CD4-positive, alpha-beta T cell treated with Interleukin-6 at 100 ng/mL for 8 hours (primary cell): ENCODE results near the gene USE1.

ENCODE experiments used
- DNase-seq: peaks from one replicate; pipeline ENCODE4 v3.0.0-alpha.2; 2020; ENCODE audit warnings: mixed read lengths, low spot score

Gene USE1

DNA sequence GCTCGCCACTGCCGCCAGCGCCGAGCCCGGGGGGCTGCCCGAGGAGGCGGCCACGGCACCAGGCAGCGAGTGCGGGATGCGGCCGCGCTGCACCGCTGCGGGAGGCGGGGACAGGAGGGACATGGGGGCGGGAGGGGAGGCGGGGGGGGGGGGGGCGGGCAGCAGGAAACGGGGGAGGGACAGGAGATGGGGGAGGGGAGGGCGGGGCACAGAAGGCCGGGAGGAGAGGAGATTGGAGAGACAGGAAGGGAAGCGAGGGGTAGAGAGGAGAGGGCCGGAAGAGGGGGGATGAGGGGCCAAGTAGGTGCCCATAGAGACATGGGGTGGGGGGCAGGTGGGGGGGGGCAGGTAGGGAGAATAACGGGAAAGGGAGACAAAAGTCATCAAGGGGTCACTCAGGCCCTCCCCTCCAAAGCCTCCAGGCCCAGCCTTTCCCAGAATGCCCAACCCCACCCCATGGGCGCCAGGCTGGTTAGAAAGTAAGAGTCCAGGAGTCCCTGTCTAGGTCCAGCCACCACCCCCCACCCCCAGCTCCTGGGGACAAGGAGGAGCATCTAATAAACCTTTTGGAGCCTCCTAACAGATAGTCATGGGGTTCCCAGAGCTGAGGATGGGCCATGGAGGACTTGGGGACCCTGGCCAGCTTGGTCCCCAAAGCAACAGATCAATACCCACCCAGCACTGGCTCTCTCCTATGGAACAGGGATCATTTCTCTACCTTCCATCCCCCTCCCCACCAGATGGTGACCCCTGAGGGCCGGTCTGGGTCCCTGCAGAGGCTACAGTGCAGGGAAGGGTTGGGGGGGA is 21.0 kb downstream of the USE1 start:
- DNase-seq = peak; percentile 27

DNA sequence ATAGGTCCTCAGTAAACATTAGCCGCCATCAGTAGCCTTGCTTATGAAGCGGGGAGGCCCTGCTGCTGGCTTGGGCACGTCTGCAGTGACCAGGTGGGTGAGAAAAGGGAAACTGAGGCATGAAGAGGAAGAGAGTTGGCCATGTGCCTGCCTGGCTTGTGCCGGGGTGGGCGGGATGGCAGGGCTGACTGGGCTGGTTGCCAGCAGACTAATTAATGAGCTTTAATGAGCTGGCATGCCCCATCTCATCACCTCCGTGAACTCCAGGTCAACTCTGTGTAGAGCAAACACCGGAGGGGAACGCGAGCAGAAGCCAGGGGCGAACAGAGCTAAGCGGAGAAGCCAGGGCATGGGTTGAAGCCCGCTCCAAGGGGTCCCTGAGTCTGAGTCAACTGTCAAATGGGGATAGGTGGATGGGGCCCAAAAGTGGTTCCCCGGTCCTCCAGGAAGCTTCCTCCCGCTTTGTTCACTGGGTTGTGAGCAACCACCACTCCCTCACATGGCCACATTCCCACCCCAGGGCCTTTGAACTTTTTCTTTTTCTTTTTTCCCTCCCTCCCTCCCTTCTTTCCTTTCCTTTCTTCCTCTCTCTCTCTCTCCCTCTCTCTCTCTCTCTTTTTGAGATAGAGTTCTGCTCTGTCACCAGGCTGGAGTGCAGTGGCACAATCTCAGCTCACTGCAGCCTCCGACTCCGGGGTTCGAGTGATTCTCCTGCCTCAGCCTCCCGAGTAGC is 21.8 kb downstream of the USE1 start:
- DNase-seq = no peak

DNA sequence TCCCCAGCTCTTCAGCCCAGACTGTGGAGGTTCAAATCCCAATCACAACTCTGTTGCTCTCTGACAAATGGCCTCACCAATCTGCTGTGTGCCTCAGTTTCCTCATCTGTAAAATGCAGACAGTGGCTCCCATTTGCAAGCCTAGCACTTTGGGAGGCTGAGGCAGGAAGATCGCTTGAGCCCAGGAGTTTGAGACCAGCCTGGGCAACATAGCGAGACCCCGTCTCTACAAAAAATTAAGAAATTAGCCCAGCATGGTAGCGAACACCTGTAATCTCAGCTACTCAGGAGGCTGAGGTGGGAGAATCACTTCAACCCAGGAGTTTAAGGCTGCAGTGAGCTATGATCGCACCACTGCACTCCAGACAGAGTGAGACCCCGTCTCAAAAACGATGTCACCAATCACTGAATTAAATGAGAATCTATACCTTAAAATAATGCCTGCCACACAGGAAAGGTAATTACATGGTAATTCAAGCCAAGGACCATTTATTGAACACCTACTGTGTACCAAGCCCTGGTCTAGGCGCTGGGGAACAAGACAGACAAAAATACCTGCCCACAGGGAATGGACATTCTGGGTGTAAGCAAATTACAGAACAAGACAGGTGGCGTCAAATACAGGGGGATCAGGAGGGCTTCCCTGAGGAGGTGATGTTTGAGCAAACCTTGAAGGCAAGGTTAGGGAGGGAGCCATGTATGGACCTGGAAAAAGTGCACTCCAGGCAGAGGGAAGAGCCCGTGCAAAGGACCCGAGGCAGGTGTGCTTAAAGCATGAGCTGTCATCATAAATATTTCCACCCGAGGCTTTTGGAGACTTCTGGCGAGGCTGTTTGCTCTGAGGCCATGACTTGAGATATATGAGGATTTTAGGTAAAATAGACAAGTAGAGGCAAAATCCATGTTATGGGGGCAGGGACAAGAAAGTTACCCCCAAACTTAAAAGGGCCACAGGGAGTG is 22.9 kb downstream of the USE1 start:
- DNase-seq = no peak

DNA sequence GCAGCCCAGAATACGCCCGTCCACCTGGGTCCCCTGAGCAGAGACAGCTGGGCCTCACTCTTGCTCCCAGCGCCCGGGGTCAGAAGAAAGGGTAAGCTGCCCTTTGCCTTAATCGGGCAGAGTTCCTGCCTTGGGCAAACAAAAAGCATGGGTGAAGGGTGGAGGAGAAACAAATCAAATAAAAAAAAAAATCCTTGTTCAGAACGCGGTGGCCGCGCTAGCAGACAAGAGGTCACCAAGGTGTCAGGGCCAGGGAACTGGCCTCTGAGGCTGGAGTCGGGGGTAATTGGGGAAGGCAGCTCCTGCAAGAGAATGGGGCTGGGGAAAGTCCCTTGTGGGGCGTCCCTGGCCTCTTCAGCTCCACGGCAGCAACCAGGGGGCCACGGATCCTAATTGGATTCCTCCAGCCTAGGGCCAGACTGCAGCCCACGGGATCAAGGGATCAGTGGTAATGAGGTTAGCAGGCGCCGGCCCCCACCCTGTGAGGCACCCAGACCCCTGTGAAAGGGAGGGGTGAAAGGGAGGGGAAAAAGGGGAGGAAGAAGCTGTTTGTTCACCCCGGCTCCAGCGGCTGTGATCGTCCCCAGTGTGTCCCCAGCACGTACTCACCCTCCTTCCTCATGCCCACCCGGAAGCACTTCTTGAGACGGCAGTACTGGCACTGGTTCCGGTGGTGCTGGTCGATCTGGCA is 25.1 kb downstream of the USE1 start:
- DNase-seq = no peak

DNA sequence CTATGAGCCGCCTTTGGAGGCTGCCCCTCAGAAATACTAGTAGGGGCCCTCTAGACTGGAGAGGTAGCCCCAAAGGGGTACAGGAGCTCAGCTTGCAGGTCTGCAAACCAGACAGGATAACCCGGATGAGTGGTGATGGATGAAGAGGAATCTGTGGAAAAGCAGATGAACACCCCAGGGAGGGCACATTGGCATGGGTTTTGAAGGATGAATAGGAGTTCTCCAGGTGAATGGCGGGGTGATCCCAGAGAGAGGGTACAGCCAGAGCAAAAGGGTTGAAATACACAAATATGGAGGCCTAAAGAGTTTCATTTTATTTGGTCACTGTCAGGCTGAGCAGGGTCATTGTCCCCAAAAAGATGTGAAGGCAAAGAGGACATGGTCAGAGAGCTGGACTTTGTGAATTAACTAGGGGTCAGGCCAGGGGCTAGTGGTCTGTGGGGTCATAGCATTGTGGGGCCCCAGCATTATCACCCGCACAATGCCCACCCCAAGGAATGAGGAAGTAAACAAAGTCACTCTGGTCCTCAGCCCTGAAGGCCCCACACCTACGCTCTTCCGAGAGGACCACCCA is 25.8 kb downstream of the USE1 start:
- DNase-seq = no peak

DNA sequence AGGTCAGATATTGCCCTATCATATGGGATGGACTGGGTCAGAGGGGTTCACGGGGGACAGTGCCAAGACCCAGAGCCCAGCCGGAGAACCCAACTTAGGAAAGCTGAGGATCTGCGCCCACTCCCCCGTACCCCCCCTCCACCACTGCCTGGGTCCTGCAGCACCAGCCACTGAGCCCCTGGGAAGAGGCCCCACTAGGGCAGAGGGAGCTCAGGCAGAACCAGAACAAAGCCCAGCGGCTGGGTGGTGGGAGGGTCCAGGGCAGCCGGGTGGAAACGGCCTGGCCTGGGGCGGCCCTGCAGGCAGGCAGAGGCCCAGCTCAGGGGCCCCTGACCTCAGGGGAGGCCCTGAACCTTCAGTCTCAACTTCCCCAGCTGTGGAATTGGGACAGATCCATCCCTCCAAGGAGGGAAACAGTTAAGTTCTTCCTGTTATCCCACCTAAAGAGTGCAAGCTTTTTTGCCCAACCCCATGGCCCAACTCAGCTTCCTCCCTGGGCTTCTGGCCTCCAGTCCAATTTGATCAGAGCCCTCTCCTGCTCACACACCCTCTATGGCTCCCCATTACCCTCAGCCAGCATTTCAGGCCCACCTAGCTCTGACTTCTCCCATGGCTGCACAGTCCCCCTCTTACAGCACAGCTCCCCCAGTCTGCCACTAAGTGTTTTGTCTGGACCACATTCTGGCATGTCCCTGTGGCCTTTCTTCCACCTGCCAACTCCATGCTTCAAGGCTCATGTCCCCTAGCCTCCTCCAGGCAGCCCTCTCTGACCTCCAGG is 27.5 kb downstream of the USE1 start:
- no peak for DNase-seq

DNA sequence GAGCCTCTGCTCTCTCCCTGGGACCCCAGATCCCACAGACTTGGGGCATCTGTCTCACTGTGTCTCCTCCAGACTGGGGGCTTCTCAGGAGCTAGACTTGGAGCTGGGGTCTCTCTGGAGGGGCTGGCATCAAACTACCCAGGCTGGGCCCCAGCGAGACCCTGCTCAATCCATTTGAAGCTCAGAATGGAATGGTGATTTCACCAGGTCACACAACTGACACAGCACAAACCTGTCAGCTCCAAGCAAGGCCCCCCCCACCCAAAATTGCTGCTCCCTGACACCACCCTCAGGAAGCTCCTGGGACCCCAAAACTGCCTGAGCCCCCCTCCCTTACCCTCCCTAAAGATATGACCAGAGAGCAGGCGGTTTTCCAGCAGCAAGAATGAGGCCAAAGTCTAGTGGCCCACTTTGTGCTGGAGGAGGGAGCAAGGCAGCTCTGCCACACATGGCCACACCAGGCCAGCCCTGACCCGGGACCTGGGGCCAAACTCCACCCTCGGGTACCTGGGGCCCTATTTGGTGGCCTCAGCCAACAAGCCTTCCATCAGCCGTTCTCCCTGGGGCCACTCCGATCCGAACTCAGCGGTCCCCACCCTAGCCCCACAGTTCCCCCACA is 28.2 kb downstream of the USE1 start:
- DNase-seq = no peak

DNA sequence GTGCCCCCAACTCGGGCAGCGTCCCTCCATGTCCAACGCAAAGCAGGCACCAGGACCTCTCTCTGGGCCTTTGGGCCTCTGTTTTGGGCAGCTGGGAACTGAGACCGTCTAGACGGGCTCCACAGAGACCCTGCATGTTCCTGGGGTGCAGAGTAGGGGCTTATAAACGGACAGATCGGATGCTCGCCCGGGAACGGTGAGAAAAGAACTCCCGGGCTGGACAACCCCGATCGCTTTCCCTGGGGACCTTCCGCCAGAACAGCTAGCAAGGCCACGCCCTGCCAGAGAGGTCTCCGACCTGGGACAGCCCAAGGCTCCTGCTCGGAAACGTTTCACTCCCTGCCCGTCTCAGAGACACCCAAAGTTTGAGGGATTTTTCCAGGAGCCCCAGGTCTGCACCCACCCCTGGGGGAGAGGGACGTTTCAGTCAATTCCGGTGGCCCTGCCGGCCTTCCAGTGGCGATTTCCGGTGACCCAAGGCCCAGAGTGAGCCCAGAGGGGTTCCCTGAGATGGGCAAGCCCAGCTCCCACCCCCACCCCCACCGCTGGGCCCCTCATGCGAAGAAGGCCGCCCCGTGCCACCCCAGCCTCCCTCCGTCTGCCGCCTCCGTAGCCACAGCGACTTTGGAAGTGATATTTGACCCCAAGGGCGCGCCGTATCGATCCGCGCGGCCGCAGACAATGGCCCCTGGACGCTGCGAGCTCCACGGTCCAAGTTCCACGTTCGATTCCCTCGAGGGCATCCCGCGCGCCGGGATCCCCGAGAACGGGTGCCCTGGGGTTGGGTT is 28.9 kb downstream of the USE1 start:
- no peak for DNase-seq

DNA sequence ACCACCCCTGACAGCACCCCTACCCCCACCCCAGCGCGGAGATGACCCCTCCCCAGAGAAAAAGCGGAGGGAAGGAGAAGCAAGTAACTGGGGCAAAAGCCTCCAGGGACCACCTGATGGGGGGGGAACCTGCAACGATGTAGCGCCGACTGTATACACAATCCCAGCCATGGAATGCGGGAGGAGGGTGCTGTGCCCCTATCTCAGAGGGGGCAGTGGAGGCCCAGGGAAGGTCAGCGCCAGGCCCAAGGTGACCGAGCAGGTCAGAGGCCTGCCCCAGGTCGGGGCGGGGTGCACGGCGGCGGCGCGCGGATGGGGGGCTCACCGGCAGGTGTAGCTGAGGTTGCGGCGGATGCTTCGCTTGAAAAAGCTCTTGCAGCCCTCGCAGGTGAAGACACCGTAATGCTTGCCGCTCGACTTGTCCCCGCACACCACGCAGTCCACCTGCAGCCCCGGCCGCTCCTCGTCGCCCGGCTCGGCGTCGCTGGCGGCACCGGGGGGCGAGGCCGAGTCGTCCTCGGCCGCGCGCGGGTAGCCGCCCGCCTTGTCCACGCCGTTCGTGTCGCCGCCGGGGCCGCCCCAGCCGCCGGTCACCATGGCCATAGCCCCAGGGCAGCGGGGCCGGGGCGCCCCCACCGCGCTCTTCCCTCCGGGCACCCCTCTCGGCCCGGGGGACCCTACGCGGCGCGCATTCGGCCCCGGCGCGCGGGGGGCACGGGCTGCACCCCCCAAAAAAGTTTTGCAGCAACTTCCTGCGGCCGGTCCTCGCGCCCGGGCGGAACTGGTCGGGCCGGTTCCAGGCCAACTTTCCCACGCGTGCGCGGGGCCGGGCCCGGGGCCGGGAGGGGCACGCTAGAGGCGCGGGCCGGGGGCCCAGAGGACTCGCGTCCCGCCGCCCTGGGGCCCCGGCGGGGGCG is 29.7 kb downstream of the USE1 start:
- DNase-seq = no peak

DNA sequence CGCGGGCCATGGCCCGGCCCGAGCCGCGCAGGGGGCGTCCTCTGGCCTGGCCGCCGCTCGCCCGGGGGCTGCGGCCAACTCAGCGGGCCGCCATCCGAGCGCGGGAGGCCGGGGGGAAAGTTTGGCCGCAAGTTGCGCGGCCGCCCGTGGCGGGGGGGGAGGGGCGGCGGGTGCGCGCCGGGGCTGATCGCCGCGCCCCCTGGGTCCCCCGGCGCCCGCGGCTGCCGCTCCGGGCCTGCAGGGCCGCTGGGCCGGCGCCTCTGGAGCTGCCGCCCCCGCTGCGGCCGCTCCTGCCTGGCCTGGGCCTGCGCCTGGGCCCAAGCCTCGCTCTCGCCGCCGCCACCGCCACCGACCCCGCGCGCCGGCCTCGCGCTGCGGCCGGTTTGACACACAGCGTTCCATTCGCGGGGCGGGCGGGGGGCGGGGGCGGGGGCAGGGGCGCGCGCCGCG is 30.4 kb downstream of the USE1 start, which contains the start of gene NR2F6:
Gene NR2F6, minus strand, starts transcription at position 385 of the 450 bp plus-strand sequence. CDS start 699 bp downstream, outside the sequence.
- DNase-seq = no peak

DNA sequence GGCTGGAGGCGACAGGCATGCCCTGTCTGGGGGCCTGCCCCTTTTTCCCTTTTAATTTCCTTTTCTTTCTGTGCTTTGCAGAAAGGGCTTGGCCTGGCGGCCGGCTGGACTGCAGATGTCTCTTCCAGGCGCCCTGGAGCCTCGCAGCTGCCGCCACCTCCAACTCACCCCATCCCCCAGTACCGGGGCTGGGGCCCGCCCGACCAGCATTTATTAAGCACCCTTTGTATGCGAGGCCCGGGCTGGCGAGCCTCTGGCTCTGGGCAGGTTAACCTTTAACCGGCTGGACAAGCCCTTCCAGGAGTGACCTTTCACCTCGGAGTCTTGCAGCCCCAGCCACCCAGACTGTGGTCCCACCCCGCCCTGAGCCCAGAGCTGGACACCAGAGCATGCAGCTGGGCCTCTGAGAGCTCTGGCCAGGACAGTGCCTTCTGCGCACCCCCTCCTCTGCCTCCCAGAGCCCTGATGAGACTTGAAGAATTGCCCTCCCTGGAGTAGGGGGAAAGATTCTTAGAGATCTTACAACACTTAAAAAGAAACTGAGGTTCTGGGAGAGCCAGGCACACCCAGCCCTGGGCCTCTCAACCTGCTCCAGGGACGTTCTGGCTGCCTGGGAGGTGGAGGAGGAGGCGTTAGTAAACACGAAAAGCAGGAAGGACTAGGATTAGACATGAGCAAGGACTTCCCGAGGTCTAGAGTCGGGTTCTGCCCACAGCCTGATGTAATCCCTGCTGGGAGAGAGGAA is 31.7 kb downstream of the USE1 start:
- no peak for DNase-seq

DNA sequence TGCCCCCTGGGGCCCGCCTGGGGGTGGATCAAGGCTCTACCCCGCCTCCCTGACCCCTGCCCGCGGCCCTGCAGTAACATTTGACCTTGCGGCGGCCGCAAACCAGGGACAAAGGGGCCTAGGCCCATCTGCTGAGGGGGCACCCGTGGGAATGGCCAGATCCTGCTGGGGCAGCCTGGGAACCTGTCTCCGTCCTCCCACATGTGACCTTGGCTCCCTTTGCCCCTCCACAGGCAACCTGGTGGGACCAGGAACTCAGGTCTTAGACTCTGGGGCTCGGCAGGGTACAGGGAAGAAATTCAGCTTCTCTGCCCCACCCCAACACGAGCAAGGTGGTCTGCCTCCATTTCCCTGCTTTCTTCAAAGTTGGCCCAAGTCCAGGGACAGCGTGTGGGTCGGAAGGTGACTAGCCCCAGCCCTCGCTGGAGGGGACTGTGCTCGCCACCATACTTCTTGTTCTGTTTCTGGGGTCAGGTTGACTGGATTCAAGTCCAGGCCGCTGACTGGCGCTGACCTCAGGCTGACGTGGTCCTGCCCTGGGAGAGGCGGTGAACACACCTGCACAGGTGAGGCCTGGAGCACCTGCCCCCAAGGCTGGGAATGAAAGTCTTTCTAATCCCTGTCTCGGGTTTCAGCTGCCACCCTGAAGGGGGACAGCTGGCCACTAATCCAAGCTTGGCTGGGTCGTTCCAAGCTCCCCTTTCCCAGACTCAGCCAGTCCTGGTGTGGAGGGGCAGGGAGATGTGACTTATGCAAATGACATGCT is 33.0 kb downstream of the USE1 start:
- no peak for DNase-seq

DNA sequence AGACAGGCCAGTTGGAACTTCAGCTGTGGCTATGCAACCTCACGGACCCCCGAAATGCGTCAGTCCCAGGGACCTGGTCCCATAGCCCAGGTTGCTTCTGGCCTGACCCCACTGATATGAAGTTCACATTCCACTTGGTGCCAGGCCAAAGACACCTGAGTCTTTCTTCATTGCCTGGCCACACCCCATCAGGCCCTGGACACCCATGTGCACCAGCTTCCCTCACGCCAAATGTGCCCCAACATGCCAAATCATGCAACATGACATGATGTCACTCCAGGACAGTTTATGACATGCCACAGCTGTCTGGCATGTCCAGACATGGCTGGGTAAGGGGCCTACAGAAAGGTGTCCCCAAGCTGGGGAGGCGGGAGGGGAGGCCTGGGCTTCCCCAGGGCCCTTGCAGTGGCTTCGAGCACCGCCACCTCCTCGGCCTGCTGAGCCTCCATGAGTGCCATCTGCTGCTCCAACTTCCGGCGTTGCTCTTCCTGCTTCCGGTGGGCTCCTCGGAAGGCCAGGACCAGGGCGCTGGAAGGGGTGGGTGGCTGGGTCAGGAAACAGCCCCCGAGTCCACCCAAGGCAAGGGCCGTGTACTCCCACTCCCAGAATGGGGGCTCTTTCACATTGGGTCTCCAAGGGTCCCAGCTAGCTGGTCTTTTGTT is 34.9 kb downstream of the USE1 start:
- no peak for DNase-seq

DNA sequence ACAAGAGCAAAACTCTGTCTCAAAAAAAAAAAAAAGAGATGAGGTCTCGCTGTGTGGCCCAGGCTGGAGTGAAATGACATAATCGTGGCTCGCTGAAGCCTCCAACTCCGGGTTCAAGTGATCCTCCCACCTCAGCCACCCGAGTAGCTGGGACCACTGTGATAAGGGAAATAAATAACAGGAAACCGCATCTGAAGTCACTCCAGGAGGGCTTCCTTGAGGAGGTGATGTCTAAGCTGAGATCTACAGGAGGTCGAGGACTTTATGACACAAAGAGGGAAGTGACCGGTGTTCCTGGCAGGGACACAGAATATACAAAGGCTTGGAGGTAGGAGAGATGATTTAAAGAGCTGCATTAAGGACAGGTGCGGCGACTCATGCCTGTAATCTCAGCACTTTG is 39.5 kb downstream of the USE1 start:
- no peak for DNase-seq

DNA sequence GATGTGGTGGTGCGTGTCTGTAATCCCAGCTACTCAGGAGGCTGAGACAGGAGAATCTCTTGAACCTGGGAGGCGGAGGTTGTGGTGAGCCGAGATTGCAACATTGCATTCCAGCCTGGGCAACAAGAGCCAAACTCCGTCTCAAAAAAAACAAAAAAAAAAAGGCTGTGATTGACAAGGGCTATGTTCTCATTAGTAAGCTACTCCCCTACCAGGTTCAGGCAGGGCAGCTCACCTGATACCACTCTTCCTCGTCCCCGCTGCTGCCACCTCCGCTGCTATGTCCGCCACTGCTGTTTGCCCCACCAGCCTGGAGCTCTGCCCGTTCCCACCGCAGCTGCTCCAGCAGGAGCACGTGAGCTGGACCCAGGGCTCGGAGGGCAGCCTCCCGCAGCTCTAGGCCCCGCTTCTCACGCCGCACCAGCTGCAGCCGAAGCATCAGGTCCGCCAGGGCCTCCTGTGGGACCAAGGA is 40.0 kb downstream of the USE1 start:
- DNase-seq = no peak

DNA sequence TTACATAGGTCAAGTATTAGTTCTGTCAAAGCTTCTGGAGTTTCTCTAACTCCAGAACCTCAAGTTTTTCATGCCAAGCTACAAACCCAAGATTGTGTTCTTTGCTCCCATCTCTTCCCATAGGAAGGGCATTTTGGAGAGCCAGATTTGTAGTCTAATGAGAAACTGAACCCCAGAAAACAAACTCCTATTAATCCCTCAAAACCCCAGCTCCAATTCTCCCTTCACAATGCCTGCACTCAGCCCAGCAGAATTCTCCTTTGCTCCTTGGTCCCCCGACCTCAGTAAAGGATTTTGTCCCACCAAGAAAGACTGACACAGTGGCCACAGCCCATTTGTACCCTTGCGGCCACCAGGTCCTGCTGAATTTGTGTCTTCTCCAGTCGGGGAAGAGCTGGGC is 41.0 kb downstream of the USE1 start:
- DNase-seq = no peak
